IMR-90 (cell line): ENCODE measurements around the gene LRFN4. TPM values are rescaled to one million over a fixed set of nuclear protein-coding genes. Genes with fewer than 3 reads are reported as not detected.

Source experiments
- ATAC-seq: fragments of 200-7000 bp; cut with Tn5 transposase; 2 replicates; pipeline ENCODE4 v1.9.1; 2020; ENCODE audit warnings: low read depth, mild to moderate bottlenecking, moderate library complexity
- BruUV-seq: library from RNA; stranded (reverse); fragments of 400-500 nt; replicated peaks from 2 replicates; lab custom pipeline; 2021; lab: Mats Ljungman, UMichigan
- CTCF ChIA-PET: fragments of 300-600 bp; formaldehyde crosslinking; extraction: SDS; loops from one replicate; lab custom pipeline; 2021; ENCODE audit warnings: antibody characterized with exemption; lab: Yijun Ruan, JAX
- POLR2A ChIA-PET: fragments of 300-600 bp; sonication (Branson Sonifier 250); formaldehyde crosslinking; loops from one replicate; lab custom pipeline; 2022; ENCODE audit warnings: antibody characterized with exemption; ENCODE audit not compliant: unreplicated experiment; lab: Charles Lee
- DNase-seq: peaks from one replicate; pipeline ENCODE4 v3.0.0; 2013
- H2AFZ ChIP-seq: replicated peaks from 2 replicates; pipeline ENCODE3; 2013; ENCODE audit warnings: low read length, mild to moderate bottlenecking; ENCODE audit not compliant: poor library complexity
- H2AK5ac ChIP-seq: 2 replicates; pipeline ENCODE4 v1.6.1; 2013; ENCODE audit warnings: low read depth, low read length, inconsistent platforms
- H2AK9ac ChIP-seq: replicated peaks from 2 replicates; pipeline ENCODE3; 2013; ENCODE audit warnings: mild to moderate bottlenecking, low read depth, low read length, moderate library complexity; ENCODE audit not compliant: poor library complexity
- H2BK120ac ChIP-seq: 2 replicates; pipeline ENCODE4 v1.6.1; 2013; ENCODE audit warnings: low read depth, low read length, inconsistent platforms
- H2BK15ac ChIP-seq: 3 replicates; pipeline ENCODE4 v1.6.1; 2013; ENCODE audit warnings: low read depth, low read length, inconsistent platforms
- H2BK20ac ChIP-seq: 2 replicates; pipeline ENCODE4 v1.6.1; 2013; ENCODE audit warnings: low read depth, mild to moderate bottlenecking, inconsistent platforms, low read length, moderate library complexity
- H2BK5ac ChIP-seq: 2 replicates; pipeline ENCODE4 v1.6.1; 2013; ENCODE audit warnings: mild to moderate bottlenecking, low read depth, low read length, inconsistent platforms; ENCODE audit not compliant: poor library complexity, severe bottlenecking
- H3K14ac ChIP-seq: replicated peaks from 2 replicates; pipeline ENCODE4 v1.6.1; 2013; ENCODE audit warnings: low read depth, low read length, inconsistent platforms
- H3K18ac ChIP-seq: 2 replicates; pipeline ENCODE4 v1.6.1; 2013; ENCODE audit warnings: low read depth, low read length, control low read depth
- H3K23ac ChIP-seq: 2 replicates; pipeline ENCODE4 v1.6.1; 2013; ENCODE audit warnings: low read depth, low read length, inconsistent platforms
- H3K27ac ChIP-seq: 2 replicates; pipeline ENCODE4 v1.5.1; 2013; ENCODE audit warnings: mild to moderate bottlenecking, control low read depth, low read length; ENCODE audit not compliant: insufficient read depth
- H3K27me3 ChIP-seq: 2 replicates; pipeline ENCODE4 v1.6.1; 2013; ENCODE audit warnings: low read length; ENCODE audit not compliant: control insufficient read depth, insufficient read depth
- H3K36me3 ChIP-seq: 2 replicates; pipeline ENCODE4 v1.6.1; 2013; ENCODE audit warnings: low read length, mixed read lengths; ENCODE audit not compliant: control insufficient read depth, insufficient read depth
- H3K4ac ChIP-seq: 2 replicates; pipeline ENCODE4 v1.6.1; 2013; ENCODE audit warnings: low read depth, low read length, inconsistent platforms
- H3K4me1 ChIP-seq: 2 replicates; pipeline ENCODE4 v1.6.1; 2013; ENCODE audit warnings: low read length, mixed read lengths; ENCODE audit not compliant: control insufficient read depth, insufficient read depth
- H3K4me2 ChIP-seq: 2 replicates; pipeline ENCODE4 v1.6.1; 2013; ENCODE audit warnings: low read depth, mild to moderate bottlenecking, control low read depth, low read length, moderate library complexity
- H3K4me3 ChIP-seq: 2 replicates; pipeline ENCODE4 v1.5.1; 2013; ENCODE audit warnings: low read depth, mild to moderate bottlenecking, control low read depth, low read length, moderate library complexity; ENCODE audit not compliant: insufficient read depth
- H3K56ac ChIP-seq: 2 replicates; pipeline ENCODE4 v1.6.1; 2013; ENCODE audit warnings: low read length, inconsistent platforms; ENCODE audit not compliant: insufficient read depth; ENCODE audit errors: extremely low read depth
- H3K79me1 ChIP-seq, 2 experiments: 2 replicates each; pipeline ENCODE4 v1.6.1; 2013; ENCODE audit warnings: low read length in 2 of 2, inconsistent platforms in 1 of 2, low read depth in 1 of 2
- H3K9ac ChIP-seq: 2 replicates; pipeline ENCODE4 v1.6.1; 2013; ENCODE audit warnings: low read depth, low read length, control low read depth
- H3K9me1 ChIP-seq: 2 replicates; pipeline ENCODE4 v1.6.1; 2013; ENCODE audit warnings: low read length, inconsistent platforms; ENCODE audit not compliant: insufficient read depth
- H3K9me3 ChIP-seq: 2 replicates; pipeline ENCODE4 v1.6.1; 2013; ENCODE audit warnings: low read length; ENCODE audit not compliant: control insufficient read depth, insufficient read depth
- H4K20me1 ChIP-seq: 2 replicates; pipeline ENCODE4 v1.6.1; 2013; ENCODE audit warnings: low read length, inconsistent platforms; ENCODE audit not compliant: insufficient read depth
- H4K5ac ChIP-seq: 2 replicates; pipeline ENCODE4 v1.6.1; 2013; ENCODE audit warnings: mild to moderate bottlenecking, low read depth, low read length, control low read depth
- H4K8ac ChIP-seq, 2 experiments: 2 replicates each; pipeline ENCODE4 v1.6.1; 2013; ENCODE audit warnings: low read depth in 2 of 2, low read length in 2 of 2, control low read depth in 1 of 2, inconsistent platforms in 1 of 2
- H4K91ac ChIP-seq: 2 replicates; pipeline ENCODE4 v1.6.1; 2013; ENCODE audit warnings: low read depth, low read length, inconsistent platforms; ENCODE audit not compliant: insufficient read depth
- BHLHE40 ChIP-seq: fragments of 150-350 bp; IDR thresholded peaks from 2 replicates; pipeline ENCODE4 v1.6.1; 2016; ENCODE audit warnings: mild to moderate bottlenecking, low read depth, low read length
- RFX5 ChIP-seq: IDR thresholded peaks from 2 replicates; pipeline ENCODE4 v1.8.0; 2012; ENCODE audit warnings: low read depth, mild to moderate bottlenecking, low read length, moderate library complexity
- WGBS, 2 experiments: methylation state at CpG; one replicate each; pipeline versions ENCODE4 v1.1.5 to v1.1.7; 2013; ENCODE audit warnings: missing lambda C conversion rate in 2 of 2; ENCODE audit not compliant: insufficient read length in 1 of 2; ENCODE audit errors: extremely low coverage in 2 of 2; 5-methylcytosine and 5-hydroxymethylcytosine counted together
- dilution Hi-C: fragments of 300-500 bp; cut with HindIII; formaldehyde crosslinking; loops from one replicate; pipeline ENCODE4 v1.14.3; 2018; ENCODE audit warnings: low sequenced_read_pairs; ENCODE audit not compliant: unreplicated experiment
- in situ Hi-C: fragments of 300-500 bp; cut with MboI; formaldehyde crosslinking; loops from 3 replicates; pipeline ENCODE4 v1.14.3; 2019; ENCODE audit warnings: low sequenced_read_pairs, inconsistent platforms, mixed read lengths
- intact Hi-C: fragments of 100-400 bp; cut with micrococcal nuclease; formaldehyde crosslinking; loops from 2 replicates; pipeline ENCODE4 v1.10.0; 2022
- polyA plus RNA-seq, 3 experiments: library from polyadenylated mRNA; depleted of rRNA; stranded (reverse); fragments of >200 nt; gene quantifications; 2 replicates each; pipeline ENCODE4 v1.2.3, GENCODE V29; 2012; ENCODE audit warnings: low replicate concordance in 1 of 3
- total RNA-seq: library from RNA; depleted of rRNA; stranded (reverse); fragments of >200 nt; gene quantifications from 2 replicates; pipeline ENCODE4 v1.2.3, GENCODE V29; 2012

Gene LRFN4
- total and polyA plus RNA-seq, 2 of the 4 experiments (the other 2 are of a cell fraction) = 6.1 to 18.9 TPM

DNA sequence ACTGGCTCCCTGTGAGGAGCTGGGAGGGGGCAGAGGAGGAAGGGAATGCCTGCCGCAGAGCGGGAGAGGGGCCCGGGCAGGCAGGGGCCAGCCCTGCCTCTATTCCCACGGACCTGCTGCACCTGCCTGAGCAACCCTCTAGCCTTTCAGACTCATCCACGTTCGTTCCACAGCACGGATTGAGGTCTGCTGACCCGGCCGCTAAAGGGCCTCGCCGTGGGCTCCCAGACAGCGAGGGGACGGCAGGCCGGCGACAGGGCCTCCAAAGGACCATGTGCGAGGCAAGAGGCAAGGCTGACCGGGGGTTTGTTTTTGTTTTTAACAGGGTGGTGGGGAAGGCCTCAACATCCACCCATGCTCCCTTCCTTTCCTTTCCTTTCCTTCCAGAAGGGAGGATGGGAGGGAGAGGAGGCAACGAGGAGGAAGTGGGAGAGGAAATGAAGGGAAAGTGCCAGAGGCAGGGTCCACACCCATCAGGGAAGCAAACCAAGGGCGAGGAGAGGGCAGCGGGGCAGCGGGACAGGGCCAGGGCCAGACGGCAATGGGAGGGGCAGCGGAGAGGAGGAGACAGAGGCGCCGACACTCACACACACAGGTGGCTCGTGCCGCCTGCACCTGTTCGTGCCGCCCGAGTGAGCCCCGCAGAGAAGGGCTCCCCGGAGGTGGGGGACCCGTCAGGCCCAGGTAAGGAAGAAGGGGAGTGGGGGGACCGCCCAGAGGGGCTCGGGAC, 7.5 kb downstream of the LRFN4 start:
- ATAC-seq = no peak
- H4K8ac ChIP-seq = no peak overlapping the region
- no peak overlapping the region for H3K18ac ChIP-seq
- H2BK5ac ChIP-seq = no peak overlapping the region
- H3K9me3 ChIP-seq = no peaks in the 10 kb centered on the region
- H3K9ac ChIP-seq = no peak overlapping the region
- no peak overlapping the region for H4K5ac ChIP-seq
- no peak for TF ChIP-seq BHLHE40
- no peak for TF ChIP-seq RFX5
- H2BK15ac ChIP-seq = no peak overlapping the region
- H2AK9ac ChIP-seq = no peak overlapping the region
- WGBS, 2 experiments = 76% methylated on average over 9 of the region's 35 CpGs; no CpG with 5 or more reads in 1 of the 2 experiments
- DNase-seq = no peak
- H3K36me3 ChIP-seq = peaks cover 43% of the 10 kb centered on the region; the same call in 1 of the 2 replicates
- in situ Hi-C loops (no loop called here), intact Hi-C loops (no loop called here), dilution Hi-C loops (no loop called here)
- H3K56ac ChIP-seq = no peak overlapping the region
- no peak overlapping the region for H2BK20ac ChIP-seq
- H2AFZ ChIP-seq = no peak overlapping the region
- no peak overlapping the region for H2BK120ac ChIP-seq
- POLR2A ChIA-PET = interaction anchor here (0.7 kb wide), 1 partner anchor 146 kb away, joined by 3 read pairs; no protein-coding TSS in a partner anchor
- no peak overlapping the region for H4K91ac ChIP-seq
- H3K27me3 ChIP-seq = no peaks in the 10 kb centered on the region
- H3K4me2 ChIP-seq = no peak overlapping the region
- H3K4me1 ChIP-seq = peaks cover 2% of the 10 kb centered on the region; the same call in 1 of the 2 replicates
- no peak overlapping the region for H3K27ac ChIP-seq
- H3K79me1 ChIP-seq = peaks cover 0 to under 1% of the 10 kb centered on the region in 2 experiments; a peak in 1 of 4 replicates
- H2AK5ac ChIP-seq = no peak overlapping the region
- CTCF ChIA-PET = no interaction called here
- no peak overlapping the region for H3K4ac ChIP-seq
- H3K4me3 ChIP-seq = no peak overlapping the region
- BruUV-seq = no TSS peak
- peaks cover 6% of the 10 kb centered on the region; the same call in 1 of the 2 replicates for H4K20me1 ChIP-seq
- H3K9me1 ChIP-seq = no peaks in the 10 kb centered on the region
- H3K23ac ChIP-seq = no peak overlapping the region
- no peak overlapping the region for H3K14ac ChIP-seq
